Fibroblast of pulmonary artery (primary cell): ENCODE measurements around the gene WASF3.

ENCODE experiments used
- DNase-seq: peaks from one replicate; pipeline ENCODE4 v3.0.0-alpha.2; 2010; ENCODE audit warnings: low read depth
- H3K4me3 ChIP-seq: replicated peaks from 2 replicates; pipeline ENCODE4 v1.5.1; 2011; ENCODE audit warnings: low read depth, mild to moderate bottlenecking, control low read depth, low read length, moderate library complexity
- TF ChIP-seq, protein P1 (sequence below): IDR thresholded peaks from 2 replicates; pipeline ENCODE4 v1.5.1; 2011; ENCODE audit warnings: mild to moderate bottlenecking, control low read depth, low read length, inconsistent platforms; ENCODE audit errors: missing control alignments

The WASF3 gene

DNA sequence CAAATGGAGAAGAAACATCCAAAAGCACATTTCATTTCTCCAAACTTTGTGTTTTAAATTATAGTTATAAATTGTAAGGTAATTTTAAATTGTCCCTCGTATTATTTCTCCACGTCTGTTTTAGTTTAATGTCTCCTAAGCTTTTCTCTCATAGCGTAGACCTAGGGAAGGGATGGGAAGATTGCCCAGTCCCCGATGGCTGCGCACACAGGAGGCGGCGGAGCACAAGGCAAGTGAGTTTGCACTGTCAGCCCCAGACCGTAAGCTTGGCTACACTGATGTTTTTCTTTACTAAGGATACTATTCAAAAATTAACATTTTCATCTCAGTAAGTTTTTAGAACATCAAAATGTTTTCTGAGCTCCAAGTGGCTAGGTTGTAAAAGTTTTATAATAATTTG lies 130.8 kb downstream of the WASF3 start:
- H3K4me3 ChIP-seq: no peak overlapping the region
- DNase-seq: no peak
- TF ChIP-seq, protein P1, sequence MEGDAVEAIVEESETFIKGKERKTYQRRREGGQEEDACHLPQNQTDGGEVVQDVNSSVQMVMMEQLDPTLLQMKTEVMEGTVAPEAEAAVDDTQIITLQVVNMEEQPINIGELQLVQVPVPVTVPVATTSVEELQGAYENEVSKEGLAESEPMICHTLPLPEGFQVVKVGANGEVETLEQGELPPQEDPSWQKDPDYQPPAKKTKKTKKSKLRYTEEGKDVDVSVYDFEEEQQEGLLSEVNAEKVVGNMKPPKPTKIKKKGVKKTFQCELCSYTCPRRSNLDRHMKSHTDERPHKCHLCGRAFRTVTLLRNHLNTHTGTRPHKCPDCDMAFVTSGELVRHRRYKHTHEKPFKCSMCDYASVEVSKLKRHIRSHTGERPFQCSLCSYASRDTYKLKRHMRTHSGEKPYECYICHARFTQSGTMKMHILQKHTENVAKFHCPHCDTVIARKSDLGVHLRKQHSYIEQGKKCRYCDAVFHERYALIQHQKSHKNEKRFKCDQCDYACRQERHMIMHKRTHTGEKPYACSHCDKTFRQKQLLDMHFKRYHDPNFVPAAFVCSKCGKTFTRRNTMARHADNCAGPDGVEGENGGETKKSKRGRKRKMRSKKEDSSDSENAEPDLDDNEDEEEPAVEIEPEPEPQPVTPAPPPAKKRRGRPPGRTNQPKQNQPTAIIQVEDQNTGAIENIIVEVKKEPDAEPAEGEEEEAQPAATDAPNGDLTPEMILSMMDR: no peak

DNA sequence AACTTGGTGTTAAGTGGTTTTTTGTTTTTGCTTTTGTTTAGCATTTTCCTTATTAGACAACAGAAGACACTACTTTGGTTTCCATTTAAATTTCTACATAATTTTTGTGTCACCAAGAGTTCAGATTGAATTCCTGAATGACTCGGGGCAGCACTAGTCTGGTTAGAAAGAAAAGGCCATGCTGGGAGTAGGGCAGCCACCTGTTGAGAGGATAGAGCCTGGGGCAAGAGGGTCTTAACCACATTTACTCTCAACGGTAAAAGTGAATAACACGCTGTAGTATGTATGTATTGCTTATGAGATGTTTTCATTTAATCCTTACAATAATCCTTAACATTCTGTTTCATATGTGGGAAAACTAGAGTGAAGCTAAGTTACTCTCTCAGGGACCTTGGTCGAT lies 131.5 kb downstream of the WASF3 start:
- TF ChIP-seq, protein P1: no peak
- DNase-seq: no peak
- no peak overlapping the region for H3K4me3 ChIP-seq

DNA sequence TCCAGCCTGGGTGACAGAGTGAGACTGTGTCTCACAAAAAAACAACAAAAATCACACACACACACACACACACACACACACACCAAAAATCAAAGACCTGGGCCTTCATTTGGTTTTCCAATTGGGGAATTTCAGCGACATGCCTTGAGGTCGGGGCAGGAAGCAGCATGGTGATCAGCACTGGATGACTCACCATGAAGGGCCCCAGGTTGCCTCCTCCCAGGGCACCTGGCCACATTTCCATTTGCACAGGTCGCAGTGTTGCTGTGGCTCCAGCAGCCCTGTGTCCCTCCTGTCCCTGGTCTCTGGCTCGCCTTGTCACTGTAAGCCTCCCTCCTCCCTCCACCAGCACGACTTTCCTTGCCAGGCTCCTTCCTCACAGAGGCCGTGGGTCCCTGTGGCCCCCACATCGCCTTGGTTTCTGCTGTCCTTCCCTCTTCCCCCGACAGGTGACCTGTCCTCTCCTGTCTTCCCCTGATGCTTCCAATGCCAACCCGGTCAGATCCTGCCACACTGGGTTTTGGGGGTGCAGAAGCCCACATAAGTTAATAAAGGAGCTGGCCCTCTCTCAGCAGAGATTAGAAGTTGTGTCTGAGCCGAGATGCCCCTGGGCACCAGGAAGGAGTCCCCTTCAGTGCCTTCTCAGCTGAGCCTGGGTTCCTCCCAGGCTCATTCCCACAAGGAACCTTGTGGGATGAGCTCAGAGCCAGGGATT lies 136.4 kb downstream of the WASF3 start:
- DNase-seq: no peak
- no peak overlapping the region for H3K4me3 ChIP-seq
- TF ChIP-seq, protein P1: no peak

DNA sequence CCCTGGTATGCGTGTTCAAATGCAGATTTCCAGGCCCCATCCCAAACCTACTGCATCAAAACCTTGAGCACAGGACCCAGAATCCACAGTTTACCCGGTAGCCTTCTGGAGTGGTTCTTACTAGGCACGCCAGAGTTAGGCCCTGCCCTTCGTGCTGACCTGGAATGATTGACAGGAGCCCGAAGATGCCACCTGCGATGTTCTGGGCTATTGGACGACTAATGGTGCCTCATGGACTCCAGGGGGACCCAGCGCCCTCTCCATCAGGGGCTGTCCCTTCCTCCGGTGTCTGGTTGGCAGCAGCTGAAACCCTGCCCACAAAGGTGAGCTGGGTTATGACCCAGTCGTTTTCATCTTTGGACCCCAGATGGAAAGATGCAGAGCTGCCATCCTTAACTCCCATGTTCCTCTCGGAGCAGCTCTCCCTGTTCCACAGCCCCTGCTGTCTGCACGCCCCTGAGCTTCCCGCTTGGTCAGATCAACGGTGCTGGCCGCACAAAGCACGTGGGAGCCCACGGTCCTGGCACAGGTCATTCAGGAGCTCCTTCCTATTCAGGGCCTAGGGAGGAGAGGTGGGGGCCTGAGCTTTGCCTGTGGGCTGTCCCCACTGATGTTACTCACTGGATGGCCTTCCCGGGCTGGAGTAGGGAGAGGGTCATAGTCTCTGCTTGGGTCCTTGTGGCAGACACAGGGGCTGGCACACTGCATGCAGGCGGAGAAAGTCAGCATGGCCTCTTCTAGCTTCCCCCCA lies 137.3 kb downstream of the WASF3 start:
- no peak overlapping the region for H3K4me3 ChIP-seq
- no peak for DNase-seq
- TF ChIP-seq, protein P1: no peak

DNA sequence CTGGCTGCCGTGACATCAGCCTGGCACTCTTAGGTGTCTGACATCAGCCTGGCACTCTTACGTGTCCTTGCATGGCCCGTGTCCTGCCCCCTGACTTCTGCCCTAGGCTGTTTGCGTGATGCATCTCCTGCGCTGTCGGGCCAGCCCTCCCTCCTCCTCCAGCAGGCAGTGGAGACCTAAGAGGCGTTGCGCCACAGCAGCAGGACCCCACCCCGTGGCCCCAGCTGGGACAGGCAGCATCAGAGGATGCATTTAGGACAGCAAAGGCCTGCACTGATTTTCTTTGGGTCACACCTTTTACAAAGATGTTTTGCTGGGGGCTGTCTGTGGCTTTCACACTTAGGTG lies 137.8 kb downstream of the WASF3 start:
- TF ChIP-seq, protein P1: no peak
- no peak for DNase-seq
- no peak overlapping the region for H3K4me3 ChIP-seq

DNA sequence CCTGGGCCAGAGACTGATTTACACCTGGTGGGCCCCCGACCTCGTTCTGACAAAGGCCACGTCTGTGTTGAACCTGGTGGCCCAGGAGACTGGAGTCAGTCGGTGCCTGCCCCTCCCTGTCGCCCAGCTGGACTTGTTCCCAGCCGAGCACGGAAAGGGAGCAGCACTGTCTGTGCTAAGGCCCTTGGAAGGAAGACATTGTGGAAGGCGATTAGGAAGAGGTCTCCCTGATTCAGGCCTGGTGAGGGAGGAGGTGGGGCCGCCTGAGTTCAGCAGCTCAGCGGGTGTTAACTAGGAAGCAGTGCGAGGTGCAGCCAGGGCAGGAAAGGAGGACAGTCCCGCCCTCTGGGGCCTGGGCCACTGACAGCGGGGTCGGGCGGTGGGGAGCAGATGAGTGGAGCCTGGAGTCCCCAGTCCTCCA lies 138.4 kb downstream of the WASF3 start:
- no peak for DNase-seq
- no peak overlapping the region for H3K4me3 ChIP-seq
- TF ChIP-seq, protein P1: no peak
